GM19395 (cell line): ENCODE measurements around the gene EIF4G3.
"Not testable (repeated sequence)": the region's sequence is repeated elsewhere in the genome, so short reads cannot be mapped to it uniquely, and the experiment has no call there.

Experiments used
- ATAC-seq: cut with Tn5 transposase; IDR thresholded peaks from one replicate; pipeline ENCODE4 v1.9.1; 2021; ENCODE audit warnings: mild to moderate bottlenecking, moderate library complexity; ENCODE audit not compliant: unreplicated experiment

EIF4G3 gene

DNA sequence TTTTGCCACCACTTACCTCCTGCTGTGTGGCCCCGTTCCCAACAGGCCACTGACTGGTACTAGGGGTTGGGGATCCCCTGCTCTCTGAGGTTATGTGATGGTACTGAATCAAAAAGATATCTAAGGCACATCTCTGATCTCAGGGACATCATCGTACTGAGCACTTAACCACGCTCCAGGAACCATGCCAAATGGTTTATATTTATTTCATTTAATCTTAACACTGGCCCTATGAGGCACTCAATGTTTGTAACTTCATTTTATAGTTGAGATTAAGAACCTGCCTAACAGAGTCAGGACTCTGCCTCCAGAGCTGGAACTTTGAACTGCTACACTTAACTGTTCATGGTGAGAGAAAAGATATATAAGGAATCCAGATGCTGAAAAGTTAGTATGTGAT, 291.6 kb downstream of the EIF4G3 start:
- no peak for ATAC-seq

DNA sequence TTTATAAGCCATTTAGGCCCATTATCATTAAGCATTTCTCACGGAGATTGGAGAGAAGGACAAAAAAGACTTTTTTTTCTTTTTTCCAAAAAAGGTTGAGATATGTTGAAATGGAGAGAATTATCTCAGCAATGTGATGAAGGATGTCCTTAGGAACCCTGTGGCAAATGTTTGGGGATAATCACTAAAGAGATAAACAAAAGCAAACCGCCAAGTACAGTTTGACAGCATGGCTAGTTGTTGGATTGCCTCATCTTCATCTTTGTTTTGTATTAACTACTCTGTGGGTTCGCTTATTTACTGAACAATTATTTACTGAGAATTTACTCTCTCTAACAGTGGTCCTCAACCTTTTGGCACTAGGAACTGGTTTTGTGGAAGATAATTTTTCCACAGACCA, 292.2 kb downstream of the EIF4G3 start:
- no peak for ATAC-seq

DNA sequence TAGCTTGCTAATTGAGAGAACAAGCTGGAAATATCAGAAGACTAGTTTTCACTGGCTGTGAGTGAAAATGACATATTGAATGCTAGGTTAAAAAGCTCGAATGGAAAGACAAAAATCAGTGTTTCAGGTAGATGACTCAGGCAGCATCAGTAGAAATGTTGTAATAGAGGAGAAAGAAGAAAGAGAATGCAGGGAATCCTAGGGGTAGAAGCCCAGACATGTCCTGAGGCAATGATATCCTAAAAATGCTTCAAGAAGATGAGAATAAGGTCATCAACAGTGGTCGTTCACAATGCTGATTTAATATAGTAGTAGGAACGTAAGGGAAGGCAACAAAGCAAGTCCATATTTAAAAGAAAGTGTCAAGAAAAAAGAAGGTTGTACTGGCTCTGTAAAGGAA, 292.9 kb downstream of the EIF4G3 start:
- ATAC-seq, result no peak

DNA sequence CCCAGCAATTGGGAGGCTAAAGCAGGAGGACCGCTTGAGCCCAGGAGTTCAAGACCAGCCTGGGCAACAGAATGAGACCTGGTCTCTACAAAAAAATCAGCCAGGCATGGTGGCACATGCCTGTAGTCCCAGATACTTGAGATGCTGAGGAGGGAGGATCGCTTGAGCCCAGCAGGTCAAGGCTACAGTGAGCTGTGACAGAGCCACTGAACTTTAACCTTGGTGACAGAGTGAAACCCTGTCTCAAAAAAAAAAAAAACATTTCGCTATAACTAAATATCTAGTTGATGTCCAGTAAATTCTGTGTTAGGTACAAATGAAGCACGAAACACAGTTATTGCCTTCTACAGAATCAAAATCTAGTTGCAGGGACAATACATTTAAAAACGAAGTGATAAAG, 293.9 kb downstream of the EIF4G3 start:
- no peak for ATAC-seq

DNA sequence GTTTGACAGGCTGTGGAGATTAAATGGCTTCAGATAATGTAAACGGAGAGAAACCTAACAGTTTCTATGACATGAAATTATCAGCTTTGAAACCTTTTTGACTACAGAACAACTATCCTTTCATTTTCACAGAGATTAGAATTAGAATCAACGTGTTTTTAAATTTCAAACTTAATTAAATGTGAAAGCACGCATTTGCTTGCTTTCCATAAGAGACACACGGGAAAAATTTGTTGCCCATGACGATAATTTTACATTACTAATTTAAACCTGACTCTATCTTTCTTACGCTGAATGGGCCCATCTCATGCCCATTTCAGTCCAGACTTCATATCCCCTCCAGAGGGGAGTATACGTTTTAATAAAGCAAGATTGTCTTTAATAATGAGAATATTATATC, 297.9 kb downstream of the EIF4G3 start:
- ATAC-seq, result no peak

DNA sequence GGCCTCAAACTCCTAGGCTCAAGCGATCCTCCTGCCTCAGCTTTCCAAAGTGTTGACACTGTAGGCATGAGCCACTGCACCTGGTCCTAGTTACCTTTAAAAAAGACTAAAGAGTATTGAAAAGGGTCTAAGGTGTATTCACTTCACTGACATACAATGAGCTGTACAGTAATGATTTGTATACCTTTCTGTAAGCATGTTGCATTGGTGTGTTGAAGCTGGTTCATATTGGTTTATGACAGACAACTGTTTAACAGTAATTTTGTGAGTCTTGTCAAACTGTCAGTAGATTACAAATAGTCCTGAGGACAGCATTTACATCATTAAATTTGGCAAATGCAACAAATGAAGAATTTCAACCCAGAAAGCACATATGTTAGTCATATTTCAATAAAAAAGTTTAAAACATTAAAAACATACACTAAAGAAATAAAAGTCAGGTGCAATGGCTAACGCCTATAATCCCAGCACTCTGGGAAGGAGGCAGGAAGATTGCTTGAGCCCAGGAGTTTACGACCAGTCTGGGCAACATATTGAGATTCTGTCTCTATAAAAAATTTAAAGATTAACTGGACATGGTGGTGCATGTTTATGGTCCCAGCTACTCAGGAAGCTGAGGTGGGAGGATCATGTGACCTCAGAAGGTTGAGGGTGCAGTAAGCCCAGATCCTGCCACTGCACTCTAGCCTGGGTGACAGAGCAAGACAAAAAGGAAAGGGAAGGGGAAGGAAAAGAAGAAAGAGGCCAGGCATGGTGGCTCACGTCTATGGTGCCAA, 301.3 kb downstream of the EIF4G3 start:
- no peak for ATAC-seq

DNA sequence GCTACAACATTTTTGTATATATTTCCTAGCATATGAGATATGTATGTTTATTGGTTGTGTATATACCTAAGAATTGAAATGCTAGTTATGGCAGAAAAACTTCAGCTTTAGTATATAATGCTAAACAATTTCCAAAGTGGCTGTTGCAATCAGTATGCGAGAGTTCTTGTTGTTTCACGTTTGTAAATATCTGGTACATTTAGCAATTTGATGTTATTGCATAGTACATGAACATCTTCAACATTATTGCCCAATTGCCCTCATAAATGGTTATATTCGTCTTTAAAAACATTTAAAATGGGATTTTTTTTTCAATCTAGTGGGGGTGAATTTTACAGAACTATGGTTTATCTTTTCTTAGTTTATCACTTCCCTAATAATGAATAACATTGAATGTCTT, 303.4 kb downstream of the EIF4G3 start:
- no peak for ATAC-seq

DNA sequence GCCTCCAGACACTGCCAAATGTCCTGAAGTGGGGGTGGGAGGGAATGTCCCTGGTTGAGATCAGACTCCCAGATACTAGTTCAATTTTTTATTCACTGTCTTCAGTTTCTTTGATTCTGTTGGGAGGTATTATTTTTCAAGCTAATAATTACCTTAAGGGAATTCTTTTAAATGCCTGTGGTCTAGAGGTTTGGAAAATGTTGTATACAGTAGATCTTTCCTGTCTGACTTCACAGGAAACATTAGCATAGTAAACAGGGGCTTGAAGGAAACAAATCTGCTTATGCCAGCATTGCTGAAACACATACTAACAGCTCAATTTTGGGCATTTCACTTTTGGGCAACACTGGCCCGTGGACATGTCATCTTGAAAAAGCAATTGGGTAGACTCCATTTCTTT, 305.3 kb downstream of the EIF4G3 start:
- no peak for ATAC-seq

DNA sequence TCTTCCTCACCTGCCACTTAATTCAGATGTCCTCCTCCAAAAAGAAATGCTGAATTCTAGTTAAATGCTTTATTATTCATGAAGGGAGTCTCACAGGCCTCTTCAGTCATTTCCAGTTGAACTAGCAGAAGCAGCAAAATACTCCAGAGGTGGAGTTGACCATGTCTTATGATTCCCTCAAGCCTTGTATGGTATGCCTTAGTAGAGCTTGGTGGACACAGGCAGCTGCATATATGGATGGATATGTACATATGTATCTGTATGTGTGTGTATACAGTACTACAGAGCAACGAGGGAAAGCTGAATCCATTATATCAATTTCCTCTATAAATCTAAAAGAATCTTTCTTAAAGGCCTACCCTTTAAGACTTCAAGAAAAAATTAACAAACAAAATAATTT, 306.0 kb downstream of the EIF4G3 start:
- ATAC-seq, result no peak

DNA sequence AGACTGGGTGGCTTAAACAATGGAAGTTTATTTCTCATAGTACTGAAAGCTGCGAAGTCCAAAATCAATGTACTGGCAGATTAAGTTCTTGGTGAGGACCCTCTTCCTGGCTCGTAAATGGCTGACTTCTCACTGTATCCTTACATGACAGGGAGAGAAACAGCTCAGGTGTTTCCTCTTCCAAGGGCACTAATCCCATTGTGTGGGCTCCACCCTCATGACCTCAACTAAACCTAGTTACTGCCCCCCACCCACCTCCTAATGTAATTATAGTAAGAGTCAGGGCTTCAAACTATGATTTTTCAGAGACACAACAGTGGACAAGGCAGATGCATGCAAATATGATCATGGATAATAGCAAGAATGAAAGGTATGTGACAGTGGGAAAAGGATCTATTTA, 308.4 kb downstream of the EIF4G3 start:
- no peak for ATAC-seq

DNA sequence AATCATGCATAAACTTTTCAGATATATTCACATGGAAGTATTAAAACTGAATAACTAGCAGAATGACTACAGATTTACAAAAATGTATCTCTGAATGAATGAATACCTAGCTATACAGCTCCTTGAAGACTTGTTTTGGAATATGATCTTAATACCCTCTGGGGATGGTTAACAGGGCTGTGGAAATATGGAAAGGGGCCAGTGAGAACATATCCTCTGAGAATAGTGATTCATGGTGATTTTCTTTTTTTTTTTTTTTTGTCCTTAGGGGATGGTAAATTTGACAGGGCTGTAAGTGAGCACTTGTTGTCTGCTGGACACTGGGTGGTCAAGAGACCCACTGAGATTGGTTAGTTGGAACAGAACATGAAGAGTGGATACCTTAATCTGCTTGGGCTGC, 308.9 kb downstream of the EIF4G3 start:
- no peak for ATAC-seq

DNA sequence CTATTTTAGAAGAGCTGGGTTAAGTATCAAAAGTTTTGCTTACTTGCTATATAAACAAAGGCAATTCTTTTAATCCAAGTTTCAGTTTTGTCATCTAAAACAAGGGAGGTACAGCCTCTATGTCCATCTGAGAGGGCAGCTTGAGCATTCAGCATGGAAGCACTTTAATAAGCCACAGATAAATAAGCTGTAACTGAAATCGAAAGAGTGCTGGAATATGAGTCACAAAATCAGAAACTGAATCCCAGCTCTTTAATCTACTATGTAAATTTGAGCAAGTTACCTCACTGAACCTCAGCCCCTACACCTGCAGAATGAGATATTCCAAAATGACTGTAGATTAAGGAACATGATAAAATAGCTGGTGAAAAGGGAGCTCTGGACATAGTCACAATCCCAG, 309.6 kb downstream of the EIF4G3 start:
- no peak for ATAC-seq

DNA sequence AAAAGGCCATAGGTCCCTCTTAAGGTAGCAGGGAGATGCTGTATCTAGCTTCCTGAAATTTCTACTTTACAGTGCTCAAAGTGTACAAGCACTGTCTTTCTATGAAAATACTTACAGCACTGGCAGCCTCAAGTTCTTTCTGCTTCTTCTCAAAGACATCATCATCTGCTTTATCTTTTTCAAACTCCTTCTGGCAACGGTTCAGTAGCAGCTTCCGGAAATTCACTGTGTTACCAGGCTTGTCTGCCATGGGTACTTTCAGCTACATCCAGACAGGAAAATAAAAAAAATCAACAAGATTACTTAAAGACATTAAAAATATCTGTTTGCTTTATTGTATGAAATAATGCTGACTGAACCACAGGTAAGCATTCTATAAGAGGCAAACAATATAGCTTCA, 311.7 kb downstream of the EIF4G3 start:
- ATAC-seq, result no peak

DNA sequence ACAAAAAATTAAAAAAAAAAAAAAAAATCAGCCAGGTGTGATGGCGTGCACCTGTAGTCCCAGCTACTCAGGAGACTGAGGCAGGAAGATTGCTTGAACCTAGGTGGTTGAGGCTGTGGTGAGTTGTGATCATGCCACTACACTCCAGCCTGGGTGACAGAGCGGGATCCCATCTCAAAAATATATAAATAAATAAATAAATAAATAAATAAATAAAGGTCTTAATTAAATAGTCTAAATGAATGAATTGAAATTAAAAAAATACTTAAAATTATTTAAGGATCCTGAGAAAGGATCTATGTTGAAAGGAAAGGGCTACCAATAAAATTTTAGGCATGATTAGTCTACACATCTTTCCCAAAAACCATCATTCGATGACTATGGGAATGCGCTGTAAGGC, 322.2 kb downstream of the EIF4G3 start:
- no peak for ATAC-seq

DNA sequence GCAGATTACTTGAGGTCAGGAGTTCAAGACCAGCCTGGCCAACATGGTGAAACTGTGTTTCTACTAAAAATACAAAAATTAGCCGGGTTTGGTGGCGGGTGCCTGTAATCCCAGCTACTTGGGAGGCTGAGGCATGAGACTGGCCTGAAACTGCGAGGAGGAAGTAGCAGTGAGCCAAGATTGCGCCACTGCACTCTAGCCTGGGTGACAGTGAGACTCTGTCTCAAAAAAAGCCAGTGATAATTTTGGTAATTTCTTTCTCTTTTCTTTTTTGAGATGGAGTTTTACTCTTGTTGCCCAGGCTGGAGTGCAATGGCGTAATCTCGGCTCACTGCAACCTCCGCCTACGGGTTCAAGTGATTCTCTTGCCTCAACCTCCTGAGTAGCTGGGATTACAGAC, 324.9 kb downstream of the EIF4G3 start:
- not testable (repeated sequence) for ATAC-seq

DNA sequence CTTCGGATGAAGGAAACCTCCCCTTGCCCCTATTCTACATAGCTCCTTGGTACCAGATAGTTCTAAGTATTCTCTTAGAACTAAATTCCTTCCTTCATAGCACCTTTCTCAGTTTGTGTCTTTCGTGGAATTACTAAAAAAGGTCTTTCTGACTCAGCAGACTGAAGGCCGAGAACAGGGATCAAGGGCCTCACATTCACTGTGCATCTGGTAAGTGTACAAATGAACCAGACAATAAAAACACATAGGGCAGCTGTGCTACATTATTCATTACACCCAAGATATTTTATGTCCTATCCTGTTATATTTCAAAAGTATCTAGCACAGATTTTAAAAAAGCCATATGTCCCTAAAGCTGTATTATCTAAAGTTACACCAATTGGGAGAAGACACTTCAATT, 326.7 kb downstream of the EIF4G3 start:
- ATAC-seq, result no peak

DNA sequence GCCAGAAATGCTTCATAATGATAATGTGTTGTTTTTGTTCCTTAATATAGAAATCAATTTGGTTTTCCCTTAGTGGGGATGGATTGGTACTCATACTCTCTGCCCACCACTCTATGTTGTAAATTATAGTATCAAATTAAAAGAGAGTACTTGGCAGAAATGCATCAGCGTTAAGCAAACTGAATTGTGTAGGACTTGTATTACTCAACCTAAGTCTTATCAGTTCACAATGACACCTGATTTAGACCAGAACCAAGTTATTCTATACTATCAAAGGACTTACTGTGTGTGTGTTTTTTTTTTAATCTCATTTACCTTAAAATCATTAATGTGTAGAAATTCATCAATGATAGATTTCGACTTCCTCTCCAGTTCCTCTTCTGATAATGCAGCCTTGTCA, 327.6 kb downstream of the EIF4G3 start:
- ATAC-seq, result no peak

DNA sequence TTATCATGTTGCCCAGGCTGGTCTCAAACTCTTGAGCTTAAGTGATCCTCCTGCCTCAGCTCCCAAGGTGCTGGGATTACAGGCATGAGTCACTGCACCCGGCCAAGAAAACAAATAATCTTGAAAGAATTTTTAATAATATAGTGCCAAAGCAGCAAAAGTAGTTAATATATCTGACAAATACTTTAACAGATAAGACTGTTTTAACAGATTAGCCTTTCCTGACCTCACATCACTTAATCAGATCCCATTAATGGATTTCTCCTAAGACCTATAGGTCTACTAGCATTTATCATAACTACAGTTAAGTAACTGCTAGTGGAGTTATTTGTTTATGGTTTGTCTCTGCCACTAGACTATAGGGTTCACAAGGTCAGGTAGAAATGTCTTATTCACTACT, 328.5 kb downstream of the EIF4G3 start:
- ATAC-seq, result no peak

DNA sequence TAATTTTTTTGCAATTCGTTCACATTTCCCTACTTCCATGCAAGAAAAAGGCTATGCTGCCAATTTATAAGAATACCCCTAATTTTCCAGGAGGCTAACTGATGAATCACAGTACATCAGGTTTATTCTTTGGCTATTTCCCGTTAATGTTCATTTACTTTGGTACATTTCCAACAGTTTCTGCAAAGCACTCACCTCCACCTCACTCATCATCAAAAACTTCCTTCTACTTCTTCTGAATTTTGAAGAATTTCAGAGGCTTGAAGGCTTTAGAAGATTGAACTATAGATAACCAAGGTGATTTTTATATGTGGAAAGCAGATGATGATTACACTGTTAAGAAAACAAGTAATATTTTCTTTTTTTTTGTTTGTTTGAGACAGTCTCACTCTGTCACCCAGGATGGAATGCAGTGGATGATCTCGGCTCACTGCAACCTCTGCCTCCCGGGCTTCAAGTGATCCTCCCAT, 329.1 kb downstream of the EIF4G3 start:
- ATAC-seq, result no peak

DNA sequence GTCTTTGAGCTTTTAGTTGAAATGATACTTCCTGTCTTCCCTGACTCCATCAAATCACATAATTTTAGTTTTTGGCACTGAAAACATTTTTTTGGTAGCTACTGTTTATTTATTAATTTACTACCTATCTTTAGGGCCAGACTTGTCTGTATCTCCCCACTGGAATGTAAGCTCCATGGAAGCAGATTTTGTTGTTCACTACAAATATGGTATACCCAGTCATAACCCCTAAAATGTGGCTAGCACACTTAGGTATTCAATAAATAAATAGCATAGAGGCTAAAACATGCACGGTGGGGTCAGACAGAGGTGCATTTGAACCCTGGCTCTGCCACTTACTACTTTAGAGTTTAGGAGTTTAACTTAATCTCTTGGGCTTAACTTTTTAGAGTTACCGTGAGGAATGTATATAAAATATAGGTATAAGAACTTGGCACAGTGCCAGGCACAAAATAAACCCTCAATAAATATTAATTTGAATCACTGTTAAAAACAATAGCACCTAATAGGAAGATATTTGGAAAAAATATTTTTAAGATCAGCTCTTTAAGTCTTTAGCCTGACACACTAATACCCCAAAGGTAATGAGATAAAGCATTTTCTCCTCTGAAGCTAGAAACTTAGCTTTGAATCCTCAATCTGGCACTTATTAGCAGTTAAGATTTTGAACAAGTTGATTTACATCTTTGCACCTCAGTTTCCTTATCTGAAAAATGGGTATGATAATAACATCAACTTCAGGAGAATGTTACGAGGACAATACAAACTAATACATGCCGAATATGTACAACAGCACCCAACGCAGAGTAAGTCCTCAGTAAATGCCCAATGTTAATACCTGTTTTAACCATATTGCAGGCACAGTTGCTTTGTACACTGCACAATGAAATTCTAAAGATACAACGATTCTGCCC, 330.0 kb downstream of the EIF4G3 start:
- ATAC-seq, result no peak

DNA sequence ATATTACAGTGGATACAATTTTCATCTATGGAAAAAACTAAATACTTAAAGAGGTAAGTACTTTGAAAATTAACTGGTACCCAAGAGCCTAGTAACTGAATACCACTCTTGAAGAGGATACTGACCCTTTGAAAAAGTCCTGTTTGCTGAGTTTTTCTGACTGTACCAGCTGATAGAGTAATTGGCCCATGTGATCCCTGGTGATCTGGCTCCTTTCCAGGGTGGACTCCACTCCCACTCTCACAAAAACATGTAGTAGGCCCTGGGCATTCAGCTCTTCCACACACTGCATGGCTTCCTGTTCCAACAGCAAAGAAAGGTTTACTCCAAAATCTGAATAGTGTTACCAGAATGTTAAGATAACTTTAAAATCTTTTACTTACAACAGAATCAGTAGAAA, 336.0 kb downstream of the EIF4G3 start:
- no peak for ATAC-seq

DNA sequence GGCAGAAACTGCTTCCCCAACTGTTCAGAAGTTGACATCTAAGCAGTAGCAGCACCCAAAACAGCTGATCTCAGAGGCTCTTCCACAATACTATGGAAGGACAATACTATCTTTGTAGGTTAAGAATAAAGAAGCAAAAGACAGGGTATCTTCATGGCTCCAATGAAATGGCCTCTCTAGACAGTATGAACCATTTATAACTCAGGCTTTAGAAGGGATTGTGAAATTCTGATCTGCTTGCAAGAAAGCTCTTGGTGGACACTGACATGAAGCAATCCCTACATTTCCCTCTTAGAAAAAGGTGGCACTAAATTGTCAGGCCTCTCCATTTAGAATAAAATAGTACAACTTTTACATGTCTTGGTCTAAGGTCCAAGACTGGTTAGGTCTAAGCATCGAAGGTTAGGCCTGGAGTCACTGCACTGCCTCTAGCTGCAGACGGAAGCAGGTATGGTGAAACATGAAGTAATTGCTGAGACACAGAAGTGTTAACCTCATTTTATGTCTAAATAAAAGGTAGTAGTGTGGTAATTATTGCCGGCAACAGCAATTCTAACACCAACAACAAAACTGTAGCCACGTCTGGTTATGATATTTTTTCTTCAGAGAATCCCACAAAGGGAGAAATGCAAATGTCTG, 339.0 kb downstream of the EIF4G3 start:
- ATAC-seq, result no peak
